ENCODE data around the gene TSTD1. TPM values are rescaled to one million over a fixed set of nuclear protein-coding genes. Genes with fewer than 3 reads are reported as not detected.
A peak's percentile ranks its signal among the peaks of the same experiment; 100 is the strongest.

Gene TSTD1
- total and polyA plus RNA-seq, 10 donors: 24.3 to 141 (median 31.0) TPM

- Histone ChIP-seq H3K27me3 (replicated peaks in 1 of 7) (no peaks in the 10 kb centered on the region), H3K9me3 (no peaks in the 10 kb centered on the region), H3K36me3 (peaks cover 5 to 68% (median 56%) of the 10 kb centered on the region in 6 donors), H3K4me3 (peak overlapping the region in 6 of 8 donors; percentile 77 to 97 (median 94)), H3K4me1 (peaks cover 20 to 81% (median 44%) of the 10 kb centered on the region in 6 donors), H3K27ac (peak overlapping the region; percentile 93 to 99 (median 98))
- intact Hi-C loops (cut with DNase I; ENCODE audit: low total_unique reads): loop anchor here (10.0 kb wide), 1 partner anchor 48 kb away; the partner anchor contains the start of gene KLHDC9
- 38 to 52% (median 41%) methylated on average over 2 of the region's 2 CpGs for WGBS, 5 donors
- TF ChIP-seq POLR2A (IDR thresholded peaks at IDR 0.05): no peak
- TF ChIP-seq CTCF (IDR thresholded peaks at IDR 0.05 in 8 of 11, conservative IDR thresholded peaks at IDR 0.05 in 3 of 11): no peak
- TF ChIP-seq POLR2AphosphoS5 (IDR thresholded peaks at IDR 0.05): no peak
- DNase-seq: no peak
Measured at GRCh38 chr1:161046605-161047228, 8.0 kb upstream of the TSTD1 start.

- H3K36me3 ChIP-seq: peaks cover 7 to 68% (median 56%) of the 10 kb centered on the region in 6 donors
- peak within 1 kb of the TSS; percentile 93 to 99 (median 98) for H3K27ac ChIP-seq
- no peaks in the 10 kb centered on the region for H3K27me3 ChIP-seq (replicated peaks in 1 of 7)
- 0 to 1% (median 0%) methylated on average over 29 of the region's 29 CpGs for WGBS, 5 donors
- peak; percentile 96 for DNase-seq
- intact Hi-C loops (cut with DNase I; ENCODE audit: low total_unique reads): loop anchor here (10.0 kb wide), 1 partner anchor 49 kb away; the partner anchor contains the start of gene KLHDC9
- peaks cover 20 to 86% (median 50%) of the 10 kb centered on the region in 6 donors for H3K4me1 ChIP-seq
- no peaks in the 10 kb centered on the region for H3K9me3 ChIP-seq
- TF ChIP-seq POLR2AphosphoS5 (IDR thresholded peaks at IDR 0.05): peak; percentile 85 to 98 (median 95)
- TF ChIP-seq POLR2A (IDR thresholded peaks at IDR 0.05): peak; percentile 59 to 71 (median 61)
- TF ChIP-seq CTCF (IDR thresholded peaks at IDR 0.05 in 8 of 11, conservative IDR thresholded peaks at IDR 0.05 in 3 of 11): peak in 1 of 11 experiments; percentile 15
- H3K4me3 ChIP-seq: peak within 1 kb of the TSS; percentile 70 to 98 (median 94)
Measured at GRCh38 chr1:161045736-161046604, 7.2 kb upstream of the TSTD1 start, which contains the start of gene USF1. Gene USF1 (minus strand): TSS chr1:161045977. CDS start chr1:161043275, 2,702 bp downstream.

- Histone ChIP-seq H3K36me3 (peaks cover 5 to 68% (median 57%) of the 10 kb centered on the region in 6 donors), H3K4me1 (peaks cover 20 to 81% (median 50%) of the 10 kb centered on the region in 6 donors), H3K27ac (peak overlapping the region; percentile 93 to 99 (median 98)), H3K27me3 (replicated peaks in 1 of 7) (no peaks in the 10 kb centered on the region), H3K9me3 (no peaks in the 10 kb centered on the region), H3K4me3 (peak overlapping the region; percentile 70 to 98 (median 94))
- peak; percentile 94 for DNase-seq
- WGBS, 5 donors: 0 to 1% (median 0%) methylated on average over 32 to 48 of the region's 48 CpGs
- intact Hi-C loops (cut with DNase I; ENCODE audit: low total_unique reads): loop anchor here (10.0 kb wide), 1 partner anchor 50 kb away; the partner anchor contains the start of gene KLHDC9
- TF ChIP-seq CTCF (IDR thresholded peaks at IDR 0.05 in 8 of 11, conservative IDR thresholded peaks at IDR 0.05 in 3 of 11) (peak in 2 of 11 experiments; percentile 6 to 23), POLR2A (IDR thresholded peaks at IDR 0.05) (peak in 1 of 3 donors; percentile 72), POLR2AphosphoS5 (IDR thresholded peaks at IDR 0.05) (peak; percentile 79 to 90 (median 86))
Measured at GRCh38 chr1:161044908-161045735, 6.4 kb upstream of the TSTD1 start.

Measured in spleen (tissue), 11 donors.